Type B pancreatic cell (in vitro differentiated cells): ENCODE data around the gene TNS3. TPM values are rescaled to one million over a fixed set of nuclear protein-coding genes. Genes with fewer than 3 reads are reported as not detected.

Experiments used
- DNase-seq: peaks from one replicate; pipeline ENCODE4 v3.0.0; 2021; ENCODE audit warnings: mixed read lengths; ENCODE audit not compliant: unreplicated experiment; ENCODE audit errors: extremely low spot score
- H3K27ac Mint-ChIP-seq: 2 replicates; pipeline ENCODE4 v1.8.0; 2021; ENCODE audit warnings: mild to moderate bottlenecking, mixed read lengths
- H3K27me3 Mint-ChIP-seq: 2 replicates; pipeline ENCODE4 v1.8.0; 2021; ENCODE audit warnings: mixed read lengths
- H3K36me3 Mint-ChIP-seq: 2 replicates; pipeline ENCODE4 v1.8.0; 2021; ENCODE audit warnings: mixed read lengths
- H3K4me1 Mint-ChIP-seq: one replicate; pipeline ENCODE4 v1.8.0; 2021; ENCODE audit warnings: mixed read lengths; ENCODE audit not compliant: unreplicated experiment
- H3K4me3 Mint-ChIP-seq: 2 replicates; pipeline ENCODE4 v1.8.0; 2021; ENCODE audit warnings: mild to moderate bottlenecking, mixed read lengths
- H3K9me3 Mint-ChIP-seq: 2 replicates; pipeline ENCODE4 v1.8.0; 2021; ENCODE audit warnings: mixed read lengths
- total RNA-seq: library from RNA; stranded (reverse); gene quantifications from 2 replicates; pipeline ENCODE4 v1.2.1, GENCODE V29; 2021; ENCODE audit warnings: low replicate concordance
- TF ChIP-seq, protein P1 (sequence below): fragments of 200-600 bp; sonication (generic); conservative IDR thresholded peaks from 2 replicates; pipeline ENCODE4 v1.5.0; 2021; ENCODE audit warnings: antibody characterized with exemption, mild to moderate bottlenecking

Gene TNS3
- total RNA-seq, 1 donor from 2014 or later, result 138 TPM

DNA sequence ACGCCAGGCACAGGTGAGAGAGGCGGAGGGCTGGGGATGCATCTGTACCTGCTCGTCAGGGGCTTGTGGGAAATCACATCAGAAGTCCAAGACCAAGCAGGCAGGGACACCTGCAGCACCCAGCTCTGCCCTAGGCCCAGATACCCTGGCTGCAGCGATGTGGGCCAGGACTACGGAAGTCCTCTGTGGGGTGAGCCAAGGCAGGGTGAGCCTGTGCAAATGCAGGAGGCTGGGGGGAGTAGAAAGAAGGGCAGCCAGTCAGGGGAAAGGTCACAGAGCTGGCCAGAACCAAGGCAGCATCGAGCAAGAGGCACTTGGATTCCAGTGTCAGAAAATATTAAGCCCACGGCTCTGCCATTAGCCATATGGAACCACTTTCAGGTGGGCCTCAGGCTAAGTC lies 85.2 kb downstream of the TNS3 start:
- no peaks in the 10 kb centered on the region for H3K27me3 Mint-ChIP-seq
- peak overlapping the region; percentile 22 for H3K27ac Mint-ChIP-seq
- peak overlapping the region; percentile 39 for H3K4me3 Mint-ChIP-seq
- no peaks in the 10 kb centered on the region for H3K9me3 Mint-ChIP-seq
- peaks cover 12% of the 10 kb centered on the region for H3K36me3 Mint-ChIP-seq
- no peak for DNase-seq
- H3K4me1 Mint-ChIP-seq, result peaks cover 84% of the 10 kb centered on the region
- TF ChIP-seq, protein P1, sequence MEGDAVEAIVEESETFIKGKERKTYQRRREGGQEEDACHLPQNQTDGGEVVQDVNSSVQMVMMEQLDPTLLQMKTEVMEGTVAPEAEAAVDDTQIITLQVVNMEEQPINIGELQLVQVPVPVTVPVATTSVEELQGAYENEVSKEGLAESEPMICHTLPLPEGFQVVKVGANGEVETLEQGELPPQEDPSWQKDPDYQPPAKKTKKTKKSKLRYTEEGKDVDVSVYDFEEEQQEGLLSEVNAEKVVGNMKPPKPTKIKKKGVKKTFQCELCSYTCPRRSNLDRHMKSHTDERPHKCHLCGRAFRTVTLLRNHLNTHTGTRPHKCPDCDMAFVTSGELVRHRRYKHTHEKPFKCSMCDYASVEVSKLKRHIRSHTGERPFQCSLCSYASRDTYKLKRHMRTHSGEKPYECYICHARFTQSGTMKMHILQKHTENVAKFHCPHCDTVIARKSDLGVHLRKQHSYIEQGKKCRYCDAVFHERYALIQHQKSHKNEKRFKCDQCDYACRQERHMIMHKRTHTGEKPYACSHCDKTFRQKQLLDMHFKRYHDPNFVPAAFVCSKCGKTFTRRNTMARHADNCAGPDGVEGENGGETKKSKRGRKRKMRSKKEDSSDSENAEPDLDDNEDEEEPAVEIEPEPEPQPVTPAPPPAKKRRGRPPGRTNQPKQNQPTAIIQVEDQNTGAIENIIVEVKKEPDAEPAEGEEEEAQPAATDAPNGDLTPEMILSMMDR, result no peak

DNA sequence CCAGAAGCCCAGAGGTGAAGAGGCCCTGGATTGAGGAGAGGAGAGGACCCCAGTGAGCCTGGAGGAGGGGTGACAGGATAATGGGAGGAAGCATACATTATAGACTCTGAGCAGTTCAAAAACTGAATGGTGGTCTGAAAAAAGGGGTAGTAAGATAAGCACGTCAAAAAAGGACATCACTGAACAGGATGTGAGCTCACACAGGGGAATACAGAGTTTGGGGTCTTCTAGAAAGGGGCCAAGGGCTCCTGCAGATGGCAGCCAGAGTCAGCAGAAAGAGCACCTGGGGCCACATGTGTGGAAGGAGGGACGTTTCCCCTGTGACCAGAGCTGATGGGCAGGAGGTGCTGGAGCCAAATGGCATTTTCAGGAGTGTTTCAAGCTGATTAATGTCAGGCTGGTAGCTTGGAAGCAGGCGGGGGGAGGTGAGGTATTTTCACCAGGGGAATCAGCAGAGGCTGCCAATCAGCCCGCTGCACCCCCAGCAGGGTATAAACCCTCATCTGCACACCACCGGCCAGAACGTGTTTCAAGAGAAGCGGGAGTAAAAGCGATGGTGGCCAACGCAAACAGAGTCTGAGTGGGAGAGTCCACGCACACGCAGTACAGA lies 85.8 kb downstream of the TNS3 start:
- H3K27me3 Mint-ChIP-seq, result no peaks in the 10 kb centered on the region
- H3K27ac Mint-ChIP-seq, result peak overlapping the region; percentile 22

DNA sequence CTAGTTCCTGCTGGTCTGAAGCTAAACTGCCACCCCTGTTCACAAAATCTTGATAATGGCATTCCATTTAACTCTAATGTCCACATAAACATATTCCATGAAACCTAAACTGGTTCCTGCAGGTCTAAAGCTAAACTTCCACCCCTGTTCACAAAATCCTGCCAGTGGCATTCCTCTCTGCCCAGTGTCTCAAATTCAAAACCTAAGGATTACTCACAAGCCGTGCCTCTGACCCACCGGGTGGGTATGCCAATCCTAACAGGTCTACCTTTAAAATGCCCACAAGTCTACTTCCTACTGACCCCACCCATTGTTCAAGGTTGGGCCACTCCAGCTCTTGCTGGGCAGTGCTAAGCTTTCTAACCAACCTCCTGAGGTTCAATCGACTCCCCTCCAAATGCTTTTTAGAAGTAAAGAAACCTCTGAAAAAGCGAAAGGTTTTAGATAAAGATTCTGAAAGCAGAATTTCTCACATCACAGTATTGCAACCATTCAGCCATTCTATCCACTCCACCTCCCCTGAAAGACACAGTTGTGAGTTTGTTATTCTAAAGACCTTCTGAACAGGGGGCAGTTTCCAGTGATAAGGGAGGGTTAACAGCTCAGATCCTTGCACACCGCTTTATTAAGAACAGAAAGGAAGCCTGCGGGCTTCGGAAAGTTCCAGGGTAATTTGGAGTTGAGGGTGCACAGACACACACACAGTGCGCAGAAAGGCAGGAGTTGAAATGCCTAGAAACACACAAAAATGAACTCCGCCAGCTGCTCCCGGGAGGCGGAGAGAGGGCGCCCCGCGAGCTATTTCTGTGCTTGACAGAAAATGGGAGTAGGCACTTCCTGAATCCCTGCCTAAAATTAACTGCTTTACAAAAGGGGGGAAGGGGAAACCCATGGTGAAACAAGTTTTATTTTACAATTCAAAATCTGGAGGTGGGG lies 87.7 kb downstream of the TNS3 start:
- Mint-ChIP-seq H3K36me3 (peaks cover 7% of the 10 kb centered on the region), H3K9me3 (no peaks in the 10 kb centered on the region), H3K4me1 (peaks cover 88% of the 10 kb centered on the region), H3K4me3 (peak overlapping the region; percentile 53), H3K27ac (peak overlapping the region; percentile 56), H3K27me3 (no peaks in the 10 kb centered on the region)
- no peak for DNase-seq
- TF ChIP-seq, protein P1, result no peak

More for the DNA sequence above, 85.8 kb downstream of the TNS3 start:
- H3K36me3 Mint-ChIP-seq, result peaks cover 12% of the 10 kb centered on the region
- no peaks in the 10 kb centered on the region for H3K9me3 Mint-ChIP-seq
- H3K4me3 Mint-ChIP-seq, result peak overlapping the region; percentile 61
- DNase-seq, result no peak
- TF ChIP-seq, protein P1, result no peak
- H3K4me1 Mint-ChIP-seq, result peaks cover 84% of the 10 kb centered on the region

DNA sequence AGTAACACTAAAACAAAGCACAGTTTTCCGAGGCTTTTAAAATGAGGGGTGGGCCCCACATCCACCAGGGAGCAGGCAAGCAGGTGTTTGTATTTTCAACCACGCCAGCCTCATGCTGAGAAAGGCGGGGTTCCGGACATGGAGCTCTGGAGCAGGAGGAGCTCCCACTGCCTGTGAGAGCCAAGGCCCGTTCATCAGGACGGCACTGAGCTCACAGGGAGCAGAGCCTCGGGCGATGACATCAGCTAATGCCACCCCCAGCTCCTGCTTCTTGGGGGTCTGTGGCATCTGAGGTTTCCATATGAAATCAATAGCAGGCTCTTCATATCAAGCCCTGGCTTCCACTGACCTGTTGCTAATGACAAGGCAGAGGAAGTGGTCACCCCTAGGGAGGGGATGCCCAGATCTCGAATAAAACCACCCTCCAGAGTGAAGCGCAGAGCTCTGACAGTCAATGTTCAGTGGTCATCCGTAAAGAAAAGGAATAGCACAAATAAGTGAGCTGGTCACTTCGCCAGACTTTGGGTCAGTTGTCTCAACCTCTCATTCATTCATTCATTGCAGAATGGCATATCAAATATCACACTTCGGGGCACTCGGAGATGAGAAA lies 89.1 kb downstream of the TNS3 start:
- Mint-ChIP-seq H3K27ac (no peak overlapping the region), H3K36me3 (peaks cover 7% of the 10 kb centered on the region), H3K4me3 (no peak overlapping the region), H3K9me3 (no peaks in the 10 kb centered on the region), H3K27me3 (no peaks in the 10 kb centered on the region), H3K4me1 (peaks cover 86% of the 10 kb centered on the region)
- no peak for DNase-seq
- TF ChIP-seq, protein P1, result no peak

DNA sequence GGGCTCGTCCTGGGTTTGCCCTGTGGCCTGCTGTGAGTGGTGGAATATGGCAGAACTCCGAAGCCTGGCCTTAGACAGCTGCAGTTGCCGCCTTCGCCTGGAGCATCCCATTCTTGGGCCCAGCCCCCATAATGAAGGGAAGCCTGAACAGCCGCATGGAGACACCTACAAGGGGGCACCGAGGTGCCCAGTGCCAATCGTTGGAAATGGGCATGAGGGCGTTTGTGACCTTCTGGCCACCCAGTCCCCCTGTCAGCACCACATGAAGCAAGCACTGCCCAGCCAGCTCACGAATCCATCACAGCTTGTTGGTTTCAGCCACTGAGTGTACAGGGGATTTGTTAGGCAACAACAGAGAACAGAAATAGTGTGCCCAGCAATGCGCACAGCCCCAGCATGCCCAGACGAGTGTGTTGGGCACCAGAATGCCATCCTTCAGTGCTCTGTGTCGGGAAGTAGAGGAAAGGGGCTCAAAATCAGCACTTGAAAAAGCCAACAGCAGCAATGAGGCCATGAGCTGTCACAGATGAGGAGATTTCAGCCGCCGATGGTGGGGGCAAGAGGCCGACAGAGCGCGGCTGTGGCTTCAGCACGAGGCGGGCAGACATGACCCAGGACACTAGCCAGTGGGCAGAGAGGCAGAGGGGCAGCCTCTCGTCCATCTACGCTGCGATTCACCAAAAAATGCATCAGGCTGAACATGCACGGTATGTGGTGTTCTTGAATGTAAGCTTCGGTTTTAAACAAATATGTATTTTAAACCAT lies 91.2 kb downstream of the TNS3 start:
- no peaks in the 10 kb centered on the region for H3K27me3 Mint-ChIP-seq
- H3K4me3 Mint-ChIP-seq, result no peak overlapping the region
- peaks cover 79% of the 10 kb centered on the region for H3K4me1 Mint-ChIP-seq
- DNase-seq, result no peak
- H3K27ac Mint-ChIP-seq, result no peak overlapping the region
- no peaks in the 10 kb centered on the region for H3K9me3 Mint-ChIP-seq
- H3K36me3 Mint-ChIP-seq, result peaks cover 13% of the 10 kb centered on the region
- TF ChIP-seq, protein P1, result no peak
